ENCODE results near the gene TMEM229B.

- TF ChIP-seq CTCF (IDR thresholded peaks at IDR 0.05; ENCODE audit: insufficient read depth, low read depth, low read length) (no peak), EZH2 (IDR thresholded peaks at IDR 0.05; ENCODE audit: insufficient read depth, low read length) (no peak)
These were observed 15.8 kb downstream of the TMEM229B start for GRCh38 chr14:67472726-67473125.
